GM18517 (cell line): ENCODE data around the gene PELI3.

ENCODE experiments used
- ATAC-seq: cut with Tn5 transposase; IDR thresholded peaks from one replicate; pipeline ENCODE4 v1.9.1; 2021; ENCODE audit warnings: mild to moderate bottlenecking, moderate library complexity; ENCODE audit not compliant: unreplicated experiment

PELI3 gene

GRCh38 chr11:66473608-66474515 is 7.2 kb downstream of the PELI3 start:
- ATAC-seq = no peak

DNA sequence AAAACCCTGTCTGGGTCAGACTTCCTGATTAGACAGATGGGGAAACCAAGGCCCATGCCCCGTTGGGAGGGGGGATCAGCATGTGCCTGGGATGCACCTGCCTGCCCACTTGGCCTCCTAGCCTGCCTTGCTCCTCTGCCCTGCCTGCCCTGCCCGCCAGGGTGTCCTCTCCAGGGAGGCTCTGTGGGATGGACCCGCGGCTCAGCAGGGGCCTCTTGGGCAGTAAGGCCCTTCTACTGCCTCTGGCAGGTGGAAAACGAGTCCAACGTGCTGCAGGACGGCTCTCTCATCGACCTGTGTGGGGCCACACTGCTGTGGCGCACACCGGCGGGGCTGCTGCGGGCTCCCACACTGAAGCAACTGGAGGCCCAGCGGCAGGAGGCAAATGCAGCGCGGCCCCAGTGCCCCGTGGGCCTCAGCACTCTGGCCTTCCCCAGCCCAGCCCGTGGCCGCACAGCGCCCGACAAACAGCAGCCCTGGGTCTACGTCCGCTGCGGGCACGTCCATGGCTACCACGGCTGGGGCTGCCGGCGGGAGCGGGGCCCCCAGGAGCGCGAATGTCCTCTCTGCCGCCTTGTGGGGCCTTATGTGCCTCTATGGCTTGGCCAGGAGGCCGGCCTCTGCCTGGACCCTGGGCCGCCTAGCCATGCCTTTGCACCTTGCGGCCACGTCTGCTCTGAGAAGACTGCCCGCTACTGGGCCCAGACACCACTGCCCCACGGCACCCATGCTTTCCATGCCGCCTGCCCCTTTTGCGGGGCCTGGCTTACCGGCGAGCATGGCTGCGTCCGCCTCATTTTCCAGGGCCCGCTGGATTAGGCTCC is 8.9 kb downstream of the PELI3 start:
- ATAC-seq = no peak

DNA sequence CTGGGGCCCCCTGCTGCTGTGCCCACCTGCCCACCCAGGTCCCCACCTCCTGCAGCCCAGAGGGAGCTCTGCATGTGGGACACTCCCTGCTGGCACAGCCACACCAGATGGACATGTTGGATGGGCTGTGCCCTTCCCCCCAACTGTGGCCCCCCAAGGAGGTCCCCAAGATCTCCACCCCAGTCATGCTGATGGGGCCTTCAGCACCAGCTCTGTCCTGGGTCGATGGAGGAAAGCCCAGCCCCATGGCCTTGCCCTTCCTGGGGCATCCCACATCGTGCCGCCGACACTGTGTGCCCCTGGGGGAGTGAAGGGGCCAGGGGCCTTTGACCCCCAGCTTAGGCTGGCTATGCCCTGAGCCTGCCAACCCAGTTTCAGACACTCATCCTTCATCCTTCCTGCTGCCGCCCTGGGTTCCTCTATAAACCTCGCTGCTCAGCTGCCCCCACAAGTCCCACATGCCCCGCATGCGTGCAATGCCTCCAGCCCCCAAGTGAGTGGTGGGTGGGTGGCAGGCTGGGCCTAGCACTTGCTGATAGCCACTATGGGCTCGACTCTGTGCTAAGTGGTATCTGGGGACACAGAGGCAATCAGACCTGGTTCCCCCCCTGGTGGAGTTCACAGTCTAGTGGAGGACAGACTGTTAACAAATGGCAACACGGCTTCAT is 9.6 kb downstream of the PELI3 start:
- ATAC-seq = no peak

DNA sequence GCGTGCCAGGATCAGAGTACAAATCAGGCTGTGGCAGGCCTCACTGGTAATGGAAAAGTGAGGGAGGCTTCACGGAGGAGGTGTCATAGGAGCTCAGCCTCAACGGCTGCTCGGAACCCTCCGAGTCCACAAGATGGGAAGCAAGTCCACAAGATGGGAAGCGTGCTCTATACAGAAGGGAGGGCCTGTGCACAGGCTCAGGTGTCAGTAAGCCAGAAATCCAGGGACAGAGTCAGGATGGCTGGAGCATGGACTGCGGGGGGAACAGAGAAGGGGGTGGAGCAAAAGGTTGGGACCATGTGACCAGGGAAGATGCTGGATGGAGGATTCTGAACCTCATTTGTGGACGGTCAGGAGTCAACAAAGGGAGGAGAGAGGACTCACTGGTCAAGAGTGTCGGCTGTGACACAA is 10.1 kb downstream of the PELI3 start:
- no peak for ATAC-seq

DNA sequence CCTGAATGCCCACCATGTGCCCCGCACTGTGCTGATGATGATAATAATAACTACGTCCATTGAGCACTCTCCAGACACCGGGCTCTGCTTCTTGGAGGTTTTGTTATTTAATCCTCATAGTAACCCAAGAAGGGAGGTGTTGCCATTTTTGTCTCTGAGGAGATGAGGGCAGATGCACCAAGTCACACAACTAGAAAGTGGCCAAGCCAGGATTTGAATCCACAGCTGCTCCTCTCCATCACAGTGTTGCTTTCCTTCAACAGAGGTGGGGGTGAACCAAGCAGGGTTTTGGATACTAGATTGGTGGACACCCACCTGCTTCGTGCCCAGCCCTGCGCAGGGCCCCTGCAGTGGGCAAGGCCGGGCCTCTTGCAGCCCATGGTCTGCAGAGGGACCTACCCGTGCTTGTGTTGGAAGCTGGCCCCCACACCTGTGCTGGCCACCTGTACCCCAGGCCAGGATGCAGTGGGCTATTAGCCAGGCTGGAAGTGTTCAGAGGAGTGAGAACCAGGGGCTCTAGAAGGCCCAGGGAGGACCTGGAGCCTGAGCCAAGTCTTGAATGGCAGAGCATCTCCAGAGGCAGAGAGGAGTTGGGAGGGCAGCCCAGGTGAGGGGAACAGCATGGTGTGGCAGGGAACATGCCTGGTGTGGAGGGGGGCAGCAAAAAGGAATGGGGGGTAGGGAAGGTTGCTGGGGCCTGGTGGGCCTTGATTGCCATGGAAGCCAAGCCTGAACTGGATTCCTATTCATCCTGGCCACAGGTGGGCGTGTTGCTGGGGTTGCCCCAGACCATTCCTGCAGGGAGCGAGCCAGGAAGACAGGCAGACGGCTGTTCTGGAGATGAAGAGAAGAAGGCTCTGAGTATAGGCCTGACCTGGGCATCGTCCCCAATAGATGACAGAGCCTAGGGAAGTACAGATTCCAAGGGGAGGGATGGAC is 10.8 kb downstream of the PELI3 start:
- no peak for ATAC-seq

DNA sequence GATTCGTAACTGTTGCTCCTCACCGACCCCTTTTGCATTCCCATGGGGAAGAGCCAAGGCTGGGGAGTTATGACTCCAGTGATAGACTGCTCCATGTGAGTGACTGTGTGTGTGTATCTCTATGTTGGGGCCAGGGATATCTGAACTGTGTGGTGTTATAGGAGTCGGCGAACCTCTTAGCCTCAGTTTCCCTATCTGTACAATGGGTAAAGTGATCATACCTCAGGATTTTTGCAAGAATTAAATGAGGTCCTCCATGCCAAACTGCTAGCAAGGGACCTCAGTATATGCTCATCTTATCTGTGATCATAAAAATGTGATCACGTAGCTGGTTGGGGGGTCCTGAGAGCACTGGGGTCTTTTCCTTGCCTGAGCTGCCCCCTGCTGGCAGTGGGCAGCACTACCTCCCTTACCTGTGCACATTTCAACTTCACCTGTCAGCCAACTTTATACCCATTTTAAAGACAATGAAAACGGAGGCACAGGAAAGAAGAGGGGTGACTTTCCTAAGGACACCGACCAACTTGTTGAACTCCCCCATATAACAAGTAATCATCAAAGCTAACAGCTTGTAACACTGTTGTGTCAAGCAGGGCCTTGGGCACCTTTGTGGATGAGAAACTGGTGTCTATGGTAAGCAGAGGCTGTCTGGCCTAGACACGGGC is 12.2 kb downstream of the PELI3 start:
- no peak for ATAC-seq

DNA sequence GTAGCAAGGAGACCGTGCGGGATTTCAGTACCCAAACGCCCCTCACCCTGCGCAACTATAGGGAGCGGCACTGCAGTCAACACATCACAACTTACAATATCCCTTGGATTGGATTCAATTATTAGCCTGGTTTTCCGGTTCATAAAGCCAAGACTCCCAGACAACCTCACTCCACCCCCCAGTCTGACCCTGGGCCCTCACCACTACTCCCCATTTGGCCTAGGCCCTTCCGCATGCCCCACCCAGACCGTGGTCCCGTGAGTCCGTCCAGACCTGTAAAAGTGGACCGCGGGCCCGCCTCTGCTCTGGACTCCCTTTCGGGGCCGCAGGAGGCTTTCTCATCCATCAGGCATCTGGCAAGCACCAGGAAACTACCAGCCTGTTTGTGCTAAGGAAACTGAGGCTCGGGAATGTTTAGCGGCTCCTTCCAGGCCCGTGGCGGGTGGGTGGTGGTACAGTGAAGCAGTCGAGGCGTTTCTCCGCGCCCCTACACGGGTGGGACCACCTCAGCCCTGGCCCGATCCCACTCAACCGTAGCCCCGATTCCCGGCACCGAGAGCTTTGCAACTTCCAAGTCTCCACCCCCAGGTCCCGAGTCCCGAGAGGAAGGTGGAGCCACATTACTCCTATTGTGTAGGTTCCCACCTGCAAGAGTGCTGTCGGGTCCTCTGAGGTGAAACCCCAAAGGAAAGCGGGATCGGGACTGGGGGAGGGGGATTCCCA is 12.8 kb downstream of the PELI3 start:
- ATAC-seq = peak; percentile 22

DNA sequence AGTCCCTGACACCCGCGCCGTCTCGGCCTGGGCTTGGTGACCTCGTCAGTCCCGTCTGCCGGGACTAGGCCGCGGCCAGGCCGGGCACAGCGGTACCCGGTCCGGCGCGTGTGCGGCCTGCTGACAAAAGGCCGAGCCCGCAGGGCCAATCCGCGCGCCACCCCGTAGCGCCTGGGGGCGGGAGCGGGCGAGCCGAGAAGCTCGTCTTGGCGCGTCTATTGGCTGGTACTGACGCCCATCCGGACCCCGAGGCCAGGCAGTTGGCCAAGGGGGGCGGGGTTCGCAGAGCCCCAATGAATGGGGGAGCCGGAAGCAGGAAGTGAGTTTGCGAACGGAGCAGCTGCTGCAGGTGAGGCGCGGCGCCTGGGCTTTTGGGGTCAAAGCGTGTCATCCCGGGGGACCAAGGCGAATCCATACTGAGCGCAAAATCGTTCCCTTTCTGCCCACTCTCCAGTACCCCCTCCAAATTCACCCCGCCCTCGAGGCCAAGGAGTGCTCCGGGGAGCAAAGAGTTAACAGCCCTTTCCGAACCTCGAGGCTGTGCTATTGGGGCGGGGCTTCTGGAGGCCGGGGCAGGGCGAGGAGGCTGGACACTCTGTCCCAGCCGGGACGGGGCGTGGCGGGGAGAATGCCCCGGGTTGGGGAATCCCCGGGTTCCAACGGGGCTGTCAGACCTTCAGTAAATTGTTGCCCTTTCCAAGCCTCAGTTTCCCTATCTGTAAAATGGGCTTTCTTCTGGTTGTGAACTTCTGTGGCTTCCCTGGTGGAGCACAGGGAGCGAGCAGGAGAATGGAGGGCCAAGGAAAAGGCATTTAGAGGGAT is 13.6 kb downstream of the PELI3 start, which contains the start of gene DPP3:
TSS of gene DPP3 (plus strand) at position 318 of the 822 bp plus-strand sequence. CDS start 1,767 bp downstream, outside the sequence.
- peak; percentile 84 for ATAC-seq

GRCh38 chr11:66484806-66485380 is 18.2 kb downstream of the PELI3 start:
- no peak for ATAC-seq

GRCh38 chr11:66488957-66489356 is 22.3 kb downstream of the PELI3 start:
- ATAC-seq = no peak

- no peak for ATAC-seq
Observed at GRCh38 chr11:66489636-66490035, 22.9 kb downstream of the PELI3 start.

DNA sequence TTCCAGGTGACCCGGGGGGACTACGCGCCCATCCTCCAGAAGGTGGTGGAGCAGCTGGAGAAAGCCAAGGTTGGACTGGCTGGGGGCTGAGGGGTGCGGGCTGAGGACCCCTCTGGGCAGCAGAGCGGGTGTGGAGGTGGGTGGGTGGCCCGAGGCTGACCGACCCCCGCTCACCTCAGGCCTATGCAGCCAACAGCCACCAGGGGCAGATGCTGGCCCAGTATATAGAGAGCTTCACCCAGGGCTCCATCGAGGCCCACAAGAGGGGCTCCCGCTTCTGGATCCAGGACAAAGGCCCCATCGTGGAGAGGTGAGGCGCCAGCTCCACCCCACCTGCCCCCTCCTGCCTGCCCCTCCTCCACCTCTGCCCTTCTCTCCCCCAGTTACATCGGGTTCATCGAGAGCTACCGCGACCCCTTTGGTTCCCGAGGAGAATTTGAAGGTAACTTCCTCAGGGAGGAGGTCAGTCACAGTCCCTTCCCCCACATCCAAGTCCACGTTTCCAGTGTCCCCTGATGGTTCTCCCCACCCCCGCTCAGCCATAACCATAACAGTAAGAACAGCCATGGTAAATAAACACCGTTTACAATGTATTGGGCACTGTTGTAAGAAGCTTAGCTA is 24.7 kb downstream of the PELI3 start:
- no peak for ATAC-seq

DNA sequence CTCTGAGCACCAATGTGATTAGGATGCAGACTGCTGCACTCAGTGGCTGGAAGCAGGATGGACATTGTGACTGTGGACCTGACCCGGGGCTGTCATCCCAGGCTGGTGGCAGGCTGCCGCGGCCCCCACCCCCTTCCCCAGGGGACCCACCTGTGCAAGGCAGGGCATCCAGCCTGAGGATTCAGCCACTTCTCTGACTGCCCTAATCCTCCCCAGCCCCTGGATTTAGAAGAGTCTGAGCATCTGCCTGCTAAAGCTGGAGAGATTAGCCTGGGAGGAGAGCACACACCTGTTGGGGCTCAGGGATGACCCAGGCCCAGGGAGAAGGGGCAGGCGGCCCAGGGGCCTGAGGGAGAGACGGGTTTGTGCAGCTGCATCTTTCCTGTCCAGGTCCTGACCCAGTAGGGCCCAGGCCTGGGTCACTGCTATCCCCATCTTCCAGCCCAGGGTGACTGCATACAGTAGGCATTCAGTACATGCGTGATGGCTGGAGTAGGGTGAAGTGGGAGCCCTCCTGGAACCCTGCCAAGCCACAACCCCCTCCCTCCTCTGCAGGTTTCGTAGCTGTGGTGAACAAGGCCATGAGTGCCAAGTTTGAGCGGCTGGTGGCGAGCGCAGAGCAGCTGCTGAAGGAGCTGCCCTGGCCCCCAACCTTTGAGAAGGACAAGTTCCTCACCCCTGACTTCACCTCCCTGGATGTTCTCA is 25.6 kb downstream of the PELI3 start:
- no peak for ATAC-seq

DNA sequence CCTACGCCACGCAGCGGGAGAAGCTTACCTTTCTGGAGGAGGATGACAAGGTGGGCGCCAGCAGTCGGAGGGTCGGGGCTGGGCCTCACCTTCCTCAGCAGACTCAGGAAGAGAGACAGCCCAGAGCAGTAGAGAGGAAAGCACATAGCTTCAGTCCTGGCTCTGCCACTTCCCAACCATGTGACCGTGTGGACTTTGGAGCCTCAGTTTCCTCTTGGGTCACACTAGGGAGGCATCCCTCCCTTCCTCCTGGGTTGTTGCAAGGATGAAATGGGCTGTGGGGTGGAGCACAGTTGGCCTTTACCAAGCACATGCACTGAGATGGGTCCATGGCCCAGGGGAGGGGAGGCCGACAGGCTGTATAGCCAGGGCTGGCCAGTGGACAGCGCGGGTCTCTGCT is 26.4 kb downstream of the PELI3 start:
- ATAC-seq = no peak

DNA sequence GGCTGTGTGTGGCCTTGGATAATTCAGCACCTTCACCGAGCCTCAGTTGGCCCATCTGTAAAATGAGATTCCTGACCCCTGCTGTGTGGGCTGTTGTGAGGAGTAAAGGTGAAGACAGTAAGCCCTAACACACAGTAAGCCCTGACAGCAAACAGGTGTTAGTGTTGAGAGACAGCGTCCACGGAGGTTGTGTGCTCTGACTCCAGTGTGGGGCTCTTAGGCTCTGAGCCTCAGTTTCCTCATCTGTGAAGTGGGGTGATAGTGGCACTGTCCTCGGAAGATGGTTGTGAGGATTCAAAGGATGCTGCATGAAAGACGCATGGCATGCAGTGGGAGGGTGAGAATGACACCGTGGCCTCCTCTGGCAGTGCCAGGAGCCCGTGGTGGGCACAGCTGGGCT is 27.8 kb downstream of the PELI3 start:
- no peak for ATAC-seq

GRCh38 chr11:66494935-66495334 is 28.2 kb downstream of the PELI3 start:
- ATAC-seq = no peak

- no peak for ATAC-seq
Observed at GRCh38 chr11:66495401-66495854, 28.7 kb downstream of the PELI3 start.
